ENCODE results near the gene NTMT1.
"Not testable (repeated sequence)": the region's sequence is repeated elsewhere in the genome, so short reads cannot be mapped to it uniquely, and the experiment has no call there.

Gene NTMT1

GRCh38 chr9:129615407-129616285, 10.3 kb upstream of the NTMT1 start:
- DNase-seq (ENCODE audit: low spot score), result no peak

DNA sequence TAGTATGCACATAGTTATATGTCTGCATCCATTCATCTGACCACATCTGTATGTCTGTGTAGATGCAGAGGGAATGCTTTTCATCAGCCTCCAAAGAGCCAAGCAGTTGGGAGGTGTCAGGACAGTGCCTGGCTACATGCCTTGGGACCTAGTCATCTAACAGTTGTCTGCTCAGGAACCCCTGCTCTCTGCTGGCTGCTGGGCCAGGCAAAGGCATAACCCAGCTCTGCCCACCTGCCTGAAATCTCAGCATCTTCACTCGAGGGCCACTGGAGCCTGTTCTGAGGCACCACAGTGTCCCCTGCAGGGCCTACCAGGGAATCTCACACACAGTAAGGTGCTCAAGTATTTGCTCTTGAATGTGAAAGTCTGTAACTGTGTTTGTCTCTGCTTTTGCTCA, 8.8 kb upstream of the NTMT1 start:
- no peak for DNase-seq (ENCODE audit: low spot score)

DNA sequence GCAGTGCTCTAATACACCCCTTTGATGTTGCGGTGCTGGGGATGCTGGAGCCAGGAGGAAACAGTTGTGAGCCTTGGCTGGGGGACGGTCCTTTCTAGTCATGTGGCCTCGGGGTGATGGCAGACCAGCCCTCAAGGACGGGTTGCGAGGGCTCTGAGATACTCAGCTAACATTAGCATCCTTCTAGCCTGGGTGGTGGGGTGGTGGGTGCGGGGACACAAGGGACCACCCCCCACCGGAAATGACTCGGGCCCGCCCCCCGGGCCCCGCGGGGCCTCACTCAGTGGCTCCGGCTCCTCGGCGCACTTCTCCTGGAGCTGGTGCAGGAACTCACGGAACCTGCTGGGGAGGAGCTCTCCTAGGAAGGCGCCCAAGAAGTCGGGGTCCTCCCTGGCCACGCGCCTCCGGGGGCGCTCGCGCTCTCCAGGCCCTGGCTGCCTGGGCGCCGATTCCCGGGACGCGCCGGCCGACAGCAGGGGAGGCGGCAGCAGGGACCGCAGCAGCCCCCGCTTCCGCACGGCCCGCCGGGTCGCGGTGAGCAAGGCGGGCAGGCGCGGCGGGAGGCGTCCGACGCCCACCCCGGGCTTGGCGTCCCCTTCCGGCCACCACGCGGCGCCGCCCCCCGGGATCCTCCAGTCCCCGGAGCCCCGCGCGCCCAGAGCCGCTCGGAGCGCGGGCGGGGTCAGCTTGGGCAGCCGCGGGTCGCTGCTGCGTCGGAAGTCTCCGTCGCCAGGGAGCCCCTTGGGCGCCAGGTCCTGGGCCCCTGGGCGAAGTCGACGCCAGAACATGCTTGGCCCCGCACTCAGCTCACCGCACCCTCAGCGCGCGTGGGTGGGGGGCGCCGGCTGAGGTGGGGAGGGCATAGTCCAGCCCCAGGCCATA, 5.9 kb upstream of the NTMT1 start:
- peak; percentile 76 for DNase-seq (ENCODE audit: low spot score)

- no peak for DNase-seq (ENCODE audit: low spot score)
These were observed 5.2 kb upstream of the NTMT1 start, which contains the start of gene C9orf50 for GRCh38 chr9:129620669-129621295. Gene C9orf50 (minus strand): TSS chr9:129621101. CDS start chr9:129620574, 527 bp downstream.

- no peak for DNase-seq (ENCODE audit: low spot score)
These were observed 2.6 kb upstream of the NTMT1 start for GRCh38 chr9:129623331-129623730.

- peak; percentile 85 for DNase-seq (ENCODE audit: low spot score)
These were observed 1.7 kb upstream of the NTMT1 start for GRCh38 chr9:129624168-129624759.

DNA sequence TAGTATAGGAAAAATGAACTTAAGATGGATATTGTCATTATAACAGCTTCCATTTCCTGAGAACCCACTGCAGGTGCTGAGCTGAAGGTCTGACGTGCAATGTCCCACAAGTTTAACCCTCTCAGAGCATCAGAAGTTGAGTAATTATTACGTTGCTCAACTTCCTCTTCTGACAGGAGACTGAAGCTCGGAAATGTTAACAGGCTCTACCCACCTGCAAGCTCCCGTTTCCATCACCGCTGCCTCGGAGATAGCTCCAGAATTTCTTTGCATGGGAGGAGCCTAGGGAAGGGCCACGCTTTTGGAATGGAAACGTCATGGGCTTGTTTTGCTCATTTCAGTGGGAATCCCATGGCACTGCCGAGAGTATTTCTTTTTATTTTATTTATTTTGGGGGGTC, 1.0 kb upstream of the NTMT1 start:
- no peak for DNase-seq (ENCODE audit: low spot score)

DNA sequence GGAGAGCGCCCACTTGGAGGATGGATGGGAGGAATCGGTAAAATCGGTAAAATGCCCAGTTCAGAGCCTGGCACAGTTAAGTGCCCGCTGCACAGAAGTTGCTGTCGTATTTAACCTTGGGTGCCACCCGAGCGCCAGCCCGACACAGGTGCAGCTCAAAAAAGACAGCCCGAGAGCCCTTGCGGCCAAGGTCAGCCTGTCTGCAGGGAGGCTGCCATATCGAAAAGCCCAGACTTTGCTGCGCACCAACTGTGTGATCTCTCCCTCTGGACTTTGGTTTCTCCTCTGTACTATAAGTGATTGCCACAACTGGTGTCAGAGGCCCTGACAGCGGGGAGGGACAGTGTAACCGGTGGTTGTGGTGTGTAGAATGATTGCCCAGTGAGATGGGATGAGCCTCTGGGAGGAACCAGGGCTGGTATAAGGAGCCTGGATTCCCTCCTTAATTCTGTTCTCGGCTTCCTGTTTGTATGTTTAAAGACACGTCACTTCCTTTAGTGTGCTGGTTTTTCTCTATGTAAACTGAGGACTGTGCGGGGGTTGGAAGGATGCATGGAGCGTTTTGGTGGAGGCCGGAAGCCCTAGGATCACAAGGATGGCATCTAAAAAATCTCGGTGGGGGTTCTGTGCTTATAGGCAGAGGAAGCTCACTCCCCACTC, 792 bp downstream of the NTMT1 start:
- DNase-seq (ENCODE audit: low spot score), result no peak

DNA sequence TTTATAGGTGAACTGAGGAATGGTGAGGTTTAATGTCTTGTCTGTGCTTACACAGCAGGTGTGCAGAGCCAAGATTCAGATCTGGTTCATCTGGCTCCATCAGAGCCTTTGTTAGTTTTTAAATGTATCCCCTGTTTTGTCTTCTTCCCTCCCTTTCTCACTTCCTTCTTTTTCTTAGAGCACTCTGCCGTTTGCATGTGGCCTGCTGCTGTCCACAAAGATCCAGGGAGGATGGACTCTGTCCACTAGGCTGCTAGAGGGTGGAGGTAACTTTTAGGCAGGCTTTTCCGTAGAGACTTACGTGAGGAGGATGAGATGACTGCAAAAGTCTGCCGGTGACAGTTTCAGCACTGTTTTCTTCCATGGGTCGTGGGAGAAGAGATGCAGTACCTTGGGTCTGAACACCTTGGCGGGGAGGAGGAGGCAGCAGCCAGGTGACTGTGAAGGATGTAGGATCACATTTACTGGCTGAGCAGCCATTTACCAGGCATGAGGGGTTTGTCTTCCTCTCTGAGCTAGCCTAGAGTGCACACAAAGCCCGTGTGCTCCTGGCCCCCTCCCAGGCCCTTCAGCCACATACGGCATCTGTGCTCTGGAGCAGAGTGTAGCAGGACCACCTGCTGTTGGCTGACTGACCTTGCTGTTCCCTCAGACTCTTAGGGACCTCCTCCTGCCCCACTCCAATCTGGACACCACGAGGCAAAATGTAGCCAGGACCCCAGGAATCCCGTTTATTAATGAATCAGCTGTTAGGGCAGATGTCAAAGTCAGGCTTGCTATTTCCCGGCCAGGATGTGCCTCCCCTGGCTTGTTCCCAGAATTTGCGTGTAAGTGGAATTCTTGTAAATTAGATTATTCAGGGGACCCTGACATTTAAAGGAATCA, 1.8 kb downstream of the NTMT1 start:
- no peak for DNase-seq (ENCODE audit: low spot score)

DNA sequence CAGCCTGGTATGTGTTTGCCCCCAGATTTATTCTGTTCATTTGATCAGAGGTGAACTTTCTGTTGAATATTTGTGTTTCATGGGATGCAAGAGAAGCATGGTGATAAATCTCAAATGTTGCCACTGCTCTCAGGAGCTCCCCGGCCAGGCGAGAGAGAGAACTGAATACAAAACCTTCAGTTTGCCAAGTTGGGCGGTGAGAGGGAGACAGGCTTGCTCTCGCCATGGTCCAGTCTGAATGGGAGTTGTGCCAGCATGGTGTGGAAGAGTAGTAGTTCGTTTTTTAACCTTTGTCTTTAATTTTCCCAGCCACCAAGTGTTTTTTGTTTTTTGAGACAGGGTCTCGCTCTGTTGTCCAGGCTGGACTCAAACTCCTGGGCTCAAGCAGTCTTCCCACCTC, 2.7 kb downstream of the NTMT1 start:
- no peak for DNase-seq (ENCODE audit: low spot score)

- DNase-seq (ENCODE audit: low spot score), result no peak
These were observed 3.4 kb downstream of the NTMT1 start for GRCh38 chr9:129629251-129629820.

DNA sequence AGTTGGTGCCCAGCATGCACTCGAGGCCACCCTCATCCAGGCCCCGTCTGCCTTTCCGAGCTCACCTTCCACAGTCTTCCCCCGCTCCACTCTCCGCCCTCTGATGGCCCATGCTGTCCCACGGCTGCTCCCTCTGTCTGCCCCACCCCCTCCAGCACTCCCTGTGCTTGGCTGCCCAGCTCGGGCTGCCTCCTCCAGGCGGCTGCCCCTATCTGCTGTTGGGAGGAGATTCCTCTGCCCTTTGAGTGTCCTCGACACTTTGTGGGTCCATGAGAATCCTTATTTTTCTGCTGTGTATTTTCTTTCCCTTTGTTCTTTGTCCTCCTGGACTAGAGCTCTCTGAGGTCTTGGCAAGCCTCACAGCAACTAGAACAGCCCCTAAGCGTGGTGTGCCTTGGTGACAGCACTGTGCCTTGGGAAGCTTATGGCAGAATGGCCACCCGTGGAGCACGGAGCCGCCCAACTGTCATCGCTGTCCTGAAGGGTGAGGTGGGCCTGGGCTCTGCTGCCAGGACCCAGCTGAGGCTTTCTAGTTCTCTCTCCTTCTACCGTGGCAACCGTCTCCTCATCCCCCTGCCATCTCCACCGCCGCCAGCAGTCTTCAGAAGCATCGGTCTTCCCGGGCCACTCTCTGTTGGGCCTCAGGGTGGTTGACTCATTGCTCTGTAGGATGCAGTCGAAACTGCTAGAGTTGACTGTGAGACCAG, 5.2 kb downstream of the NTMT1 start:
- no peak for DNase-seq (ENCODE audit: low spot score)

DNA sequence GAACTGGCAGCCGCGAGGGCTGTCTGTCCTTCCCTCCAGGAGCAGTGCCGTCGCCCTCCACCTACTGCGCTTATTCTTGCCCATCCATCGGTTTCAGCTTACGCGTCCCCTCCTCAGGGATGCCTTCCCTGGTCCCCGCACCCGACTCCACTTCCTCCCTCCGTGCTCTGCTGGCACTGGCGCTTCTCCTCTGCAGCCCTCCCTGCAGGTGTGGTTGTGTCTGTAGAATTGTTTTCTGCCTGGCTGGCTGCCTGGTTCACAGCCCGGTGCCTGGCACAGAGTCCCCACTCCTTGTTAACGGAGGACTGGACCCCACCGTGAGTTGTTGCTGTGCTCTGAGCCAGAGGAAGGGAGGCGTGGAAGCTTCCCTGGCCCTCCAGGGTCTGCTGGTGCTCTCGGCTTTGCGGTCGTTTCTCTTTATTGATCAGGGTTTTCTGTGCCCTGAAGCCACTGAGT, 5.7 kb downstream of the NTMT1 start:
- DNase-seq (ENCODE audit: low spot score), result no peak

- DNase-seq (ENCODE audit: low spot score), result no peak
These were observed 6.5 kb downstream of the NTMT1 start for GRCh38 chr9:129632460-129632859.

GRCh38 chr9:129633207-129633606, 7.2 kb downstream of the NTMT1 start:
- DNase-seq (ENCODE audit: low spot score), result no peak

- no peak for DNase-seq (ENCODE audit: low spot score)
These were observed 7.9 kb downstream of the NTMT1 start for GRCh38 chr9:129633848-129634247.

DNA sequence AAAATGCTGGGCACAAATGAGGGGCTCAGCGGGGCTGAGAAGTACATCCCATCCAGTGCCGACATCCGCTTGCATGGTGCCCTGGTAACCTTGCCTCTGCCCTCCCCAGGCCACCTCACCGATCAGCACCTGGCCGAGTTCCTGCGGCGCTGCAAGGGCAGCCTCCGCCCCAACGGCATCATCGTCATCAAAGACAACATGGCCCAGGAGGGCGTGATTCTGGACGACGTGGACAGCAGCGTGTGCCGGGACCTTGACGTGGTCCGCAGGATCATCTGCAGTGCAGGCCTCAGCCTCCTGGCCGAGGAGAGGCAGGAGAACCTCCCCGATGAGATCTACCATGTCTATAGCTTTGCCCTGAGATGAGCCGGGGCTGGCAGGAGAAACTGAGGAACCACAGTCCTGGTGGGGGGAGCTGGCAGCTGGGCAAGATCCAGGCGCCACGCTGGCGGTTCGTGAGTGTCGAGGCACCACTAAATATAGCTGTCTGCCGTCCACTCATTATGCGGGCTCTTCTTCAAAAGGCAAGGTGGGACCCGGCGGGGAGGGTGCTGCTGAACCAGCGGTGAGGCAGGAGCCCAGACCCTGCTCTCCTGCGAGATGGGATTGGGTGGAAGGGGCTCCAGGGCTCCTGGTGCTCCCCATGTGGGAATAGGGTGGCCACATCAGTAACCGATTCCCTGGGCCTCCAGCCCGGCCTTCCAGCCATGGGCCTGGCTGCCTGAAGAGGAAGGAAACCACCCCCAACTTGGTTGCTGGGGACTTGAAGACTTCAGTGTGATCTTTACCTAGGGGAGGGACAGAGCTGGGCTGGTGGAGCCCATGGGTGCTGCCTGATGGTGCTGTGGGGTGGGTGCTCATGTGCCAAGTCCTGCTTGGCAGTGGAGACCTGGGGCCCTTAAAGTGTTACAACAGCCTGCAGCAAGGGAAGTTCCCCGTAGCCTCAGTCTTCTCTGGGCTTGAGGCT, 9.4 kb downstream of the NTMT1 start:
- DNase-seq (ENCODE audit: low spot score), result no peak

DNA sequence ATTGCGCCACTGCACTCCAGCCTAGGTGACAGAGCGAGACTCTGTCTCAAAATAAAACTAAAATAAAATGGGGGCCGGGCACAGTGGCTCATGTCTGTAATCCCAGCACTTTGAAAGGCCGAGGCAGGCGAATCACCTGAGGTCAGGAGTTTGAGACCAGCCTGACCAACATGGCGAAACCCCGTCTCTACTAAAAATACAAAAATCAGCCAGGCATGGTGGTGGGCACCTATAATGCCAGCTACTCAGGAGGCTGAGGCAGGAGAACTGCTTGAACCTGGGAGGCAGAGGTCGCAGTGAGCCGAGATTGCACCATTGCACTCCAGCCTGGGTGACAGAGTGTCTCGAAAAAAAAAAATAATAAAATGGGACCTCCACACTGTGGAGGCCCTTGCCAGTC, 10.4 kb downstream of the NTMT1 start:
- DNase-seq (ENCODE audit: low spot score), result not testable (repeated sequence)

Measured in ecto neural progenitor cell (in vitro differentiated cells).